ENCODE results near the gene METTL6. TPM values are rescaled to one million over a fixed set of nuclear protein-coding genes. Genes with fewer than 3 reads are reported as not detected.

Gene METTL6
- total RNA-seq, 1 experiment from 2014 or later = 25.6 TPM

DNA sequence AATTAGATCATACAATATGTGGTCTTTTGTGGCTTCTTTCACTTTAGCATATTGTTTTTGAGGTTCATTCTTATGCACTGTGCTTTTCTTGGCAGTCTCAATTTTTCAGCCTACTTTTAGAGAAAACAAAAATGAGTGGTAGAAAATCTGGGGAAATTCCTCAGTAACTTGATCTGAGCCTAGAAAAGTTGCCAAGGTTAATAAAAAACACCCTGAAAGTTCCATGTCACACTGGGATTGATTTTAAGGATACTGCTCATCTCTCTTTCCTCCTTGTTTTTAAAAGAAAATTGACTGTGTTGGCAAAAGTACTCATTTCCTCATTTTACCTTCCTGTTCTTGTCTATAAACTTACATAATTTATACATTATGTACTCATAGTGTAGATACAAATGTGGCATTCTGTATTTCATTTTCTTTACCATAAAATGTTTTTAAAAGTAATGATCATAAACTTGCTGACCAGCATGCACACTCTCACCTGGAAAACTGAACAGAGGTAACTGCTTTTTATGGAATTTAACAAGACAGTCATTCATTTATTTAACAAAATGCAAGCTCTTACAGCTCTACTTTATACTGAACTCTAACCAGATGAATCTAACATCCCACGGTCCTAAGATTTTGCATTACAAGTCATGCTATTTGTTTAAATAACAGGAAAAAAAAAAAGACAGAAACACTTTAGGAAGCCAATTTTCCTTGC lies 66.4 kb downstream of the METTL6 start:
- Histone ChIP-seq H3K27ac (ENCODE audit: insufficient read length, low read depth, low read length) (no peak overlapping the region), H2AFZ (ENCODE audit: low read length) (no peak overlapping the region), H3K9me3 (ENCODE audit: control insufficient read depth, low read depth, low read length) (no peaks in the 10 kb centered on the region), H3K18ac (ENCODE audit: insufficient read length, low read depth, low read length) (no peak overlapping the region), H3K23me2 (ENCODE audit: insufficient read length, low read depth, low read length, poor library complexity, severe bottlenecking) (no peaks in the 10 kb centered on the region), H3K79me1 (ENCODE audit: insufficient read depth, low read depth, low read length, poor library complexity, severe bottlenecking) (no peaks in the 10 kb centered on the region), H3K4me1 (ENCODE audit: insufficient read depth, low read length) (no peaks in the 10 kb centered on the region; the same call in 1 of the 2 replicates), H2BK15ac (ENCODE audit: low read depth, low read length) (no peak overlapping the region), H2BK12ac (ENCODE audit: insufficient read length, low read depth, low read length) (no peak overlapping the region), H4K20me1 (ENCODE audit: control insufficient read depth, insufficient read depth, insufficient read length) (no peaks in the 10 kb centered on the region), H3K14ac (ENCODE audit: insufficient read depth, low read length) (no peak overlapping the region), H3K27me3 (ENCODE audit: insufficient read depth, low read length) (no peaks in the 10 kb centered on the region; the same call in 1 of the 2 replicates), H3K23ac (ENCODE audit: insufficient read length, low read depth, low read length) (no peak overlapping the region), H4K91ac (ENCODE audit: insufficient read length, low read depth, low read length) (no peak overlapping the region), H3K4ac (ENCODE audit: low read depth, low read length) (no peak overlapping the region), H3T11ph (ENCODE audit: low read length) (no peak overlapping the region), H3K9ac (ENCODE audit: extremely low read depth, insufficient read length, low read length) (no peak overlapping the region), H3K4me2 (ENCODE audit: insufficient read depth, insufficient read length, low read length) (no peak overlapping the region), H3K79me2 (ENCODE audit: insufficient read depth, low read length) (no peaks in the 10 kb centered on the region), H2BK5ac (ENCODE audit: insufficient read length, low read length) (no peak overlapping the region), H4K8ac (replicated peaks; ENCODE audit: insufficient read length, low read depth, low read length) (no peak overlapping the region), H2BK20ac (ENCODE audit: low read depth, low read length, poor library complexity, severe bottlenecking) (no peak overlapping the region), H2BK120ac (ENCODE audit: low read depth, low read length, poor library complexity, severe bottlenecking) (no peak overlapping the region), H2AK5ac (ENCODE audit: insufficient read length, low read length) (no peak overlapping the region), H3K56ac (ENCODE audit: insufficient read length, low read depth, low read length) (no peak overlapping the region), H4K5ac (ENCODE audit: insufficient read length, low read depth, low read length) (no peak overlapping the region)
- Mint-ChIP-seq H3K27me3 (ENCODE audit: low read depth) (peaks cover 3% of the 10 kb centered on the region; the same call in 1 of the 2 replicates), H3K4me3 (no peak overlapping the region), H3K27ac (no peak overlapping the region), H3K4me1 (peaks cover 25 to 33% of the 10 kb centered on the region in 2 experiments), H3K36me3 (ENCODE audit: insufficient read depth in 1 of 3, low read depth in 3 of 3) (no peaks in the 10 kb centered on the region), H3K9me3 (no peaks in the 10 kb centered on the region)
- WGBS (ENCODE audit: extremely low coverage, insufficient read length, low lambda C conversion rate) = no CpG with 5 or more reads among the region's 1 CpG
- TF ChIP-seq, protein P1, sequence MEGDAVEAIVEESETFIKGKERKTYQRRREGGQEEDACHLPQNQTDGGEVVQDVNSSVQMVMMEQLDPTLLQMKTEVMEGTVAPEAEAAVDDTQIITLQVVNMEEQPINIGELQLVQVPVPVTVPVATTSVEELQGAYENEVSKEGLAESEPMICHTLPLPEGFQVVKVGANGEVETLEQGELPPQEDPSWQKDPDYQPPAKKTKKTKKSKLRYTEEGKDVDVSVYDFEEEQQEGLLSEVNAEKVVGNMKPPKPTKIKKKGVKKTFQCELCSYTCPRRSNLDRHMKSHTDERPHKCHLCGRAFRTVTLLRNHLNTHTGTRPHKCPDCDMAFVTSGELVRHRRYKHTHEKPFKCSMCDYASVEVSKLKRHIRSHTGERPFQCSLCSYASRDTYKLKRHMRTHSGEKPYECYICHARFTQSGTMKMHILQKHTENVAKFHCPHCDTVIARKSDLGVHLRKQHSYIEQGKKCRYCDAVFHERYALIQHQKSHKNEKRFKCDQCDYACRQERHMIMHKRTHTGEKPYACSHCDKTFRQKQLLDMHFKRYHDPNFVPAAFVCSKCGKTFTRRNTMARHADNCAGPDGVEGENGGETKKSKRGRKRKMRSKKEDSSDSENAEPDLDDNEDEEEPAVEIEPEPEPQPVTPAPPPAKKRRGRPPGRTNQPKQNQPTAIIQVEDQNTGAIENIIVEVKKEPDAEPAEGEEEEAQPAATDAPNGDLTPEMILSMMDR (conservative IDR thresholded peaks at IDR 0.05) = no peak
- no peak for DNase-seq

Other genes starting within 250 kb of the METTL6 start
- 25.2 and 26.1 TPM in 2 replicates for gene CAPN7, start 221.3 kb downstream of the METTL6 start, total RNA-seq (2021)
- gene SH3BP5, start 95.0 kb downstream of the METTL6 start, total RNA-seq (2021) = 5.5 and 6.8 TPM in 2 replicates
- gene EAF1, start 54 bp upstream of the METTL6 start, total RNA-seq (2021) = 34.3 and 37.9 TPM in 2 replicates
- gene COLQ, start 94.2 kb upstream of the METTL6 start, total RNA-seq (2021) = 0.61 and 1.1 TPM in 2 replicates
- 48.9 and 52.6 TPM in 2 replicates for gene HACL1, start 174.0 kb upstream of the METTL6 start, total RNA-seq (2021)
- gene BTD, start 174.2 kb upstream of the METTL6 start, total RNA-seq (2021) = 21.5 and 23.3 TPM in 2 replicates